ENCODE measurements around the gene EPB41L3.

DNA sequence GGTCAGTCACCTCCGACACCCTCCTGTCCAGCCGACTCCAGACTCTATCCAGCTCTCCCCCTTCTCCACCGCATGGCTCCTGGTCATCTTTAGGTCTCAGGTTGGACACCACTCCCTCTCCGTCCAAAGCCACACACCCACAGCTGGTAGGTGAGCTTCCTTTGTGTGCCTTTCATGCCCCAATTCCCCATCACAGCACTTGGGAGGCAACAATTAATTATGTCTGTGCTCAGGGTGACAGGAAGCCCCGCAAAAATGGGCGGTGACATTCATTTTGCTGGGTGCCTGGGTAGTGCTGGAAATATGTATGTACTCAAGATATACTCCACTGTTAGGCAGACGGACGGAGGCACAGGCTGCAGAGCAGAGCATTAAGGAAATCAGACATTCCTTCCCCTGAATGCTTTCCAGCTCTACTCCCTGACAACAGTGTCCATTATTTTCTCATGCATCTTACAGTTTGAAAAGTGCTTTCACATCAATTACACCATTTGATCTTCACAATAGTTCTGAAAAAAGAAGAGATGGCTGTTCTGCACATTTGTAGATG lies 13.1 kb downstream of the EPB41L3 start:
- TF ChIP-seq POLR2A (IDR thresholded peaks at IDR 0.05; ENCODE audit: low read depth, low read length) (no peak), POLR2AphosphoS5 (IDR thresholded peaks at IDR 0.05; ENCODE audit: low read length) (no peak), HDAC2 (IDR thresholded peaks at IDR 0.05) (no peak), MTA2 (IDR thresholded peaks at IDR 0.05; ENCODE audit: low read depth) (no peak), RELA (IDR thresholded peaks at IDR 0.05; ENCODE audit: borderline replicate concordance, partially characterized antibody) (no peak), TAF1 (IDR thresholded peaks at IDR 0.05; ENCODE audit: borderline replicate concordance, low read depth, low read length) (no peak), YY1 (IDR thresholded peaks at IDR 0.05; ENCODE audit: low read depth, low read length) (no peak), CBX5 (IDR thresholded peaks at IDR 0.05; ENCODE audit: low read depth) (no peak), RAD21 (IDR thresholded peaks at IDR 0.05; ENCODE audit: insufficient read depth, low read depth, low read length) (no peak), EP300 (IDR thresholded peaks at IDR 0.05; ENCODE audit: borderline replicate concordance in 1 of 2, control insufficient read depth in 1 of 2, low read depth in 2 of 2, low read length in 2 of 2) (no peak)
- TF ChIP-seq, protein P1, sequence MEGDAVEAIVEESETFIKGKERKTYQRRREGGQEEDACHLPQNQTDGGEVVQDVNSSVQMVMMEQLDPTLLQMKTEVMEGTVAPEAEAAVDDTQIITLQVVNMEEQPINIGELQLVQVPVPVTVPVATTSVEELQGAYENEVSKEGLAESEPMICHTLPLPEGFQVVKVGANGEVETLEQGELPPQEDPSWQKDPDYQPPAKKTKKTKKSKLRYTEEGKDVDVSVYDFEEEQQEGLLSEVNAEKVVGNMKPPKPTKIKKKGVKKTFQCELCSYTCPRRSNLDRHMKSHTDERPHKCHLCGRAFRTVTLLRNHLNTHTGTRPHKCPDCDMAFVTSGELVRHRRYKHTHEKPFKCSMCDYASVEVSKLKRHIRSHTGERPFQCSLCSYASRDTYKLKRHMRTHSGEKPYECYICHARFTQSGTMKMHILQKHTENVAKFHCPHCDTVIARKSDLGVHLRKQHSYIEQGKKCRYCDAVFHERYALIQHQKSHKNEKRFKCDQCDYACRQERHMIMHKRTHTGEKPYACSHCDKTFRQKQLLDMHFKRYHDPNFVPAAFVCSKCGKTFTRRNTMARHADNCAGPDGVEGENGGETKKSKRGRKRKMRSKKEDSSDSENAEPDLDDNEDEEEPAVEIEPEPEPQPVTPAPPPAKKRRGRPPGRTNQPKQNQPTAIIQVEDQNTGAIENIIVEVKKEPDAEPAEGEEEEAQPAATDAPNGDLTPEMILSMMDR (IDR thresholded peaks at IDR 0.05 in 2 of 3, conservative IDR thresholded peaks at IDR 0.05 in 1 of 3; ENCODE audit: control insufficient read depth in 2 of 3, extremely low read depth in 1 of 3, insufficient read depth in 1 of 3, low read depth in 3 of 3, low read length in 3 of 3), result no peak
- TF ChIP-seq, protein P2, sequence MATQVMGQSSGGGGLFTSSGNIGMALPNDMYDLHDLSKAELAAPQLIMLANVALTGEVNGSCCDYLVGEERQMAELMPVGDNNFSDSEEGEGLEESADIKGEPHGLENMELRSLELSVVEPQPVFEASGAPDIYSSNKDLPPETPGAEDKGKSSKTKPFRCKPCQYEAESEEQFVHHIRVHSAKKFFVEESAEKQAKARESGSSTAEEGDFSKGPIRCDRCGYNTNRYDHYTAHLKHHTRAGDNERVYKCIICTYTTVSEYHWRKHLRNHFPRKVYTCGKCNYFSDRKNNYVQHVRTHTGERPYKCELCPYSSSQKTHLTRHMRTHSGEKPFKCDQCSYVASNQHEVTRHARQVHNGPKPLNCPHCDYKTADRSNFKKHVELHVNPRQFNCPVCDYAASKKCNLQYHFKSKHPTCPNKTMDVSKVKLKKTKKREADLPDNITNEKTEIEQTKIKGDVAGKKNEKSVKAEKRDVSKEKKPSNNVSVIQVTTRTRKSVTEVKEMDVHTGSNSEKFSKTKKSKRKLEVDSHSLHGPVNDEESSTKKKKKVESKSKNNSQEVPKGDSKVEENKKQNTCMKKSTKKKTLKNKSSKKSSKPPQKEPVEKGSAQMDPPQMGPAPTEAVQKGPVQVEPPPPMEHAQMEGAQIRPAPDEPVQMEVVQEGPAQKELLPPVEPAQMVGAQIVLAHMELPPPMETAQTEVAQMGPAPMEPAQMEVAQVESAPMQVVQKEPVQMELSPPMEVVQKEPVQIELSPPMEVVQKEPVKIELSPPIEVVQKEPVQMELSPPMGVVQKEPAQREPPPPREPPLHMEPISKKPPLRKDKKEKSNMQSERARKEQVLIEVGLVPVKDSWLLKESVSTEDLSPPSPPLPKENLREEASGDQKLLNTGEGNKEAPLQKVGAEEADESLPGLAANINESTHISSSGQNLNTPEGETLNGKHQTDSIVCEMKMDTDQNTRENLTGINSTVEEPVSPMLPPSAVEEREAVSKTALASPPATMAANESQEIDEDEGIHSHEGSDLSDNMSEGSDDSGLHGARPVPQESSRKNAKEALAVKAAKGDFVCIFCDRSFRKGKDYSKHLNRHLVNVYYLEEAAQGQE (IDR thresholded peaks at IDR 0.05; ENCODE audit: low read depth, low read length), result no peak
- TF ChIP-seq, protein P3, sequence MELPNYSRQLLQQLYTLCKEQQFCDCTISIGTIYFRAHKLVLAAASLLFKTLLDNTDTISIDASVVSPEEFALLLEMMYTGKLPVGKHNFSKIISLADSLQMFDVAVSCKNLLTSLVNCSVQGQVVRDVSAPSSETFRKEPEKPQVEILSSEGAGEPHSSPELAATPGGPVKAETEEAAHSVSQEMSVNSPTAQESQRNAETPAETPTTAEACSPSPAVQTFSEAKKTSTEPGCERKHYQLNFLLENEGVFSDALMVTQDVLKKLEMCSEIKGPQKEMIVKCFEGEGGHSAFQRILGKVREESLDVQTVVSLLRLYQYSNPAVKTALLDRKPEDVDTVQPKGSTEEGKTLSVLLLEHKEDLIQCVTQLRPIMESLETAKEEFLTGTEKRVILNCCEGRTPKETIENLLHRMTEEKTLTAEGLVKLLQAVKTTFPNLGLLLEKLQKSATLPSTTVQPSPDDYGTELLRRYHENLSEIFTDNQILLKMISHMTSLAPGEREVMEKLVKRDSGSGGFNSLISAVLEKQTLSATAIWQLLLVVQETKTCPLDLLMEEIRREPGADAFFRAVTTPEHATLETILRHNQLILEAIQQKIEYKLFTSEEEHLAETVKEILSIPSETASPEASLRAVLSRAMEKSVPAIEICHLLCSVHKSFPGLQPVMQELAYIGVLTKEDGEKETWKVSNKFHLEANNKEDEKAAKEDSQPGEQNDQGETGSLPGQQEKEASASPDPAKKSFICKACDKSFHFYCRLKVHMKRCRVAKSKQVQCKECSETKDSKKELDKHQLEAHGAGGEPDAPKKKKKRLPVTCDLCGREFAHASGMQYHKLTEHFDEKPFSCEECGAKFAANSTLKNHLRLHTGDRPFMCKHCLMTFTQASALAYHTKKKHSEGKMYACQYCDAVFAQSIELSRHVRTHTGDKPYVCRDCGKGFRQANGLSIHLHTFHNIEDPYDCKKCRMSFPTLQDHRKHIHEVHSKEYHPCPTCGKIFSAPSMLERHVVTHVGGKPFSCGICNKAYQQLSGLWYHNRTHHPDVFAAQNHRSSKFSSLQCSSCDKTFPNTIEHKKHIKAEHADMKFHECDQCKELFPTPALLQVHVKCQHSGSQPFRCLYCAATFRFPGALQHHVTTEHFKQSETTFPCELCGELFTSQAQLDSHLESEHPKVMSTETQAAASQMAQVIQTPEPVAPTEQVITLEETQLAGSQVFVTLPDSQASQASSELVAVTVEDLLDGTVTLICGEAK (IDR thresholded peaks at IDR 0.05; ENCODE audit: borderline replicate concordance), result no peak

Data from GM12878 (cell line).